Right forelimb (tissue), 1 donor: Measurements from ENCODE around the gene ATOSA.

ENCODE experiments used
- DNase-seq: peaks from one replicate; pipeline ENCODE4 v3.0.0-alpha.2; 2018

The ATOSA gene

GRCh38 chr15:52681441-52681840 is 2.3 kb upstream of the ATOSA start:
- no peak for DNase-seq

GRCh38 chr15:52680761-52681160 is 1.6 kb upstream of the ATOSA start:
- no peak for DNase-seq

GRCh38 chr15:52680041-52680391 is 828 bp upstream of the ATOSA start:
- no peak for DNase-seq

DNA sequence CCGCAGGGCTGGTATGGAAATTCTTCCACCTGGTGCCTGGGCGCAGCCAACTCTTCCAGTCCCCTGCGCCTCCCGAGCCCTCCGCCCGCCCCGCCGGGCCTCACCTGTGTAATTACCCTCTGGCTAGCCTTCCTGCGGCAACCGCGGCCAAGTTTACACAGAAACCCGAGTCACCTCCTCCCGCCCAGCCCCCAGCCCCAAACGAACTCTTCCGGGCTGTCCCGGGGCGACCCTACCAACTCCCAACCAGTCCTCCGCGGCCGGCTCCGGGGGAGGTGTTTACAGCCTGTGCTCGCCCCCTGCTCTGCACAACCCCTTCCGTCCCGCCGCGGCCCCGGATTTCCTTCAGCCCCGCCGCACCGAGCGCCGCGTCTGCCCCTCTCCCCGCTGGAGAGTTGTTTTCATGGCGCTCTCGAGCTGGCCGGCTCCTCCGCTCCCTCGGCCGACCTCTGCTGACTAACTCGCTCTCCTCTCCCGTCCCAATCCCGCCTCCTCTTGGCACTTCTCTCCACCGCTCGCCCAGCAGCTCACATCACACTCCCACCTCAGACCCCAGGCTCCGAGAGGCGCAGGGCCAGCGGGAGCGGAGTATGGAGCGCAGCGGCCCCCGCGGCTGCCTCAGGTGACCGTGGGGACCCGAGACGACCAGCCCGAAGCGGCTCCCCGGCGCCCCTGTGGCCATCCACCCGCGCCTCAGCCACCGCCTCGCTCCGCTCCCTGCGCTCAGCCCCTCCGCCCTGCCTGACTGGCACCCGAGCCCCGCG is 538 bp downstream of the ATOSA start:
- DNase-seq: peak; percentile 82

DNA sequence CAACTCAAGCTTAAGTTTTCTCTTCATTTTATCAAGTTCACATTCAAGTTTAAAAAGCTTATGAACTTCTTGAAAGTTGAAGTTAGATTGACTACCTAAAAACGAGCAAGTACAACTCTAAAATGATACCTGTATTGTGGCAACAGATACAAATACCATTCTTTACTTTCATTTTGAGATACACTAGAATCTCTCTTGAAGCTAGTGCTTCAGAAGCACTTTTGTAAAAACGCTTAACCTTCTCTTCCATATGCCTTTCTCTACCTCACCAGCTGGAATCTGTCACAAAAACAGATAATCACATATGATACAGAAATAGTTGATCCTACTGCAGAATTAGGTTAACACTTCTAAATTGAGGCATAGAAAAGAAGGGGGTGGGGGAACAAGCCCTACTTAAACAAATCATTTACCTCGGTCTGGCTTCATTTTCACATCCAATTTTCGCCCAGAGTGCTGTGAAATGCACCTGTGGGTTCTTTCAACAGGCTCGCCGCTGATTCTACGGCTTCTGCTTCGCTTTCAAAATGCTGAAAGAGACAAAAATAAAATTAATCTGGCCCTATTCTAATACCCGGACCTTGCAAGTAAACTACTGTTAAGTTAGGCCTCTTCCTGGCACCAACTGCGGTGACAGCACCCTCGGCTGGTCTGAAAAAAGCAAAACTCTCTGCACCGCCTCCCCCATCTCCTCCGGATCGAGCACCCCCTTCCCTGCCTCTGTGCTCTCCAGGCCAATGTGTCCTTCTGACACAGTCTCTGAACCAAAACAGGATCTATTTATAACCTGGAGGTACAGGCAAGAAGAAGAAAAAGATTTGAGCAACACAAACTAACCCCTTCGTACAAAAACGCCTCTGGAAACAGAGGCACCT is 1.4 kb downstream of the ATOSA start:
- DNase-seq: peak; percentile 74

DNA sequence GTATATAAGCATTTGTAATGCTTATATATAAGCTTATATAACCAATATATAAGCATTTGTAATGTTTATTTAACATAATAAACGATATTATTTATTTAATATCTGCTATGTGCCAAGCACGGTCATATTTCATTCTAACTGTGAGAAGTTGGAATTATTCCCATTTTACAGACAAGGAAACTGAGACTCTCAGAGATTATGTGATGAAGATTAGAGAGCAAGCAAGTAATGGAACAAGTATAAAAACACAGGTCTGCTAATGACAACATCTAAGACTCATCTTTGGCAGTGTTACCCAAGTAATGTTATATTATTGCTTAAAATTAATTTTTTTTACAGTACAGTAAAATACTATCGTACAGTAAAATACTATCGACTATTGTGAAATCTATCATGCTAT is 4.4 kb downstream of the ATOSA start:
- no peak for DNase-seq

- DNase-seq: no peak
Measured at GRCh38 chr15:52673734-52674133, 5.5 kb downstream of the ATOSA start.

DNA sequence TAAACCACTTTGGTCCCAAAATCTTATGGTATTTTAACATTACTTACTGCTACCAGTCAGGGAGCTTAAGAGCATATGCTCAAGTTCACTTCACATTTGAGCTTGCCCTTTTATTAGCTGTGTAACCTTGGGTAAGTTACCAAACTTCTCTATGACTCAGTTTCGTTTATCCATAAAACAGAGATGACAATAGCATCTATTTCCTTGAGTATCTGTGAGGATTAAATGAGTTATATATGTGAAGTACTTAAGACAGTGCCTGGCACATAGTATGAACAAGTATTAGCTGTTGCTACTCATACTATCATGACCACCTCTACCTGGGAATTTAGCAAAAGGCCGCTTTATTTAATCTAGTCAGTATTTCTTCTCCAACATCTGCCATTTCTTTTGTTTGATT is 5.9 kb downstream of the ATOSA start:
- DNase-seq: no peak

GRCh38 chr15:52672661-52673060 is 6.5 kb downstream of the ATOSA start:
- no peak for DNase-seq

GRCh38 chr15:52670087-52670486 is 9.1 kb downstream of the ATOSA start:
- no peak for DNase-seq

DNA sequence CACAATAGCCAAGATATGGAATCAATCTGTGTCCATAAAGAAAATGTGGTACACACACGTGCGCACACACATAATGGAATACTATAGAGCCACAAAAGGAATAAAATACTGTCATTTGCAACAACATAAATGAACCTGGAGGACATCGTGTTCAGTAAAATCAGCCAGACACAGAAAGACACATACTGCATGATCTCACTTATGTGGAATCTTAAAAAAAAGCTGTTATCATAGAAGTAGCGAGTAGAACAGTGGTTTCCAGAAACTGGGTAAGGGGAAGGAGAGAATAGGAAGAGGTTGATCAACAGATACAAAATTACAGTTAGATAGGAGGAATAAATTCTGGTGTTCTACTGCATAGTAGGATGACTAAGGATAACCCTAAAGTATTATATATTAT is 11.1 kb downstream of the ATOSA start:
- DNase-seq: no peak

DNA sequence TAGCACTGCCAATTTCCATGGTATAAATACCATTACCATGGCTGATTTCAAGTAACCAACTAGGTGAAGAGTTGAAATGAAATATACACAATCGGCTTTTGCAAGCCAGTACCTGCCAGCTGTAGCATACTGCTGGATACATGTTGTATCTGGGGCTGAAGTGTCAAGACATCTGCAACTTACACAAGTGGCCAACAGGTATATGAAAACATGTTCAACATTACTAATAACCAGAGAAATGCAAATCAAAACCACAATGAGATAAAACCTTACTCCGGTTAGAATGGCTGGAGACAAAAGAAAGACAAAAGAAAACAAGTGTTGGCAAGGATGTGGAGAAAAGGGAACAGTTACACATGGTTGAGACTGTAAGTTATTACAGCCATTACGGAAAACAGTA is 11.6 kb downstream of the ATOSA start:
- no peak for DNase-seq

DNA sequence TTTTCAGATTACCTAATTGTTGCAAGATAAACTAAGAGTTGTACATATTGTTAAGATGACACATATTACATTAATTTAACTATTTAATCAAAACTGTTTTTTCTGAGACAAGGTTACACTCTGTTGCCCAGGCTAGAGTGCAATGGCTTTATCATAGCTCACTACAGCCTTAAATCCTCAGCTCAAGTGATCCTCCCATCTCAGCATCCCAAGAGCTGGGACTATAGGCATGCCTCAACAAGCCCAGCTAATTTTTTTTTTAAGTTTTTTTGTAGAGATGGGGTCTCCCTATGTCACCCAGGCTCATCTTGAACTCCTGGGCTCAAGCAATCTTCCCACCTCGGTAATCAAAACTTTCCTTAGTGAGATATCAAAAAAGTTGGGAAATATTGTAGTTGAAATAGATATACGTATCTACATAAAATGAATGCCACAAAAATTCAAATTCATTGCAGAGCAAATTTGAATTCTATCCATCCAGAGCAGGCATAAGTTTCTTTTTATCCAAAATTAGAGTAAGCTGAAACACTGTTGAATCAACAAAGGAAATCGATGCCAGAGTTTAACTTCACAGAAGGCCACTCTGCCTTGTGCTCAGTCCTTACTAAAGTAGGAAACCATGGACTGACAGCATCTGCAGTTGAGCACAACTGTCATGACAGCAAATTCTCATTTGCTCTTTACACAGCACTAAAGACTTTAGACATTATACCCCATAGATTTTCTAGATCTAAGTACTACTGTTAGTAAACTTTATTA is 15.5 kb downstream of the ATOSA start:
- DNase-seq: no peak

DNA sequence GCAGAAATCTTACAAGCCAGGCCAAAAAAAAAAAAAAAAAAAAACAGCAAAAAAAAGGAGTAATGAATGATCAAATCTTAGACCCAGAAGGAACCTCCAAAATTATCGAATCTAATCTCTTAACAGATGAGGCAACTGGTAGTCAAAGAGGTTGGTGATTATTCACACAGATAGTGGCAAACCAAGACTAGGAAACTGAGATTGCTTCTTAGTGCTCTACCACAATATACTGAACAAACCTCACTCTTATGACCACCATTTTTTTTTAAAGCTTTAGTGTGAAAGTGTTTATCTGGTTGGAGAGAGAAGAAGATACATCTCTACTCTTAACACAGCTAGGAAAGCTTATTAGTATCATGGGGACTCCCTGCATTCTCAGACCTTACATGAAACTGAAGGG is 17.3 kb downstream of the ATOSA start:
- no peak for DNase-seq

DNA sequence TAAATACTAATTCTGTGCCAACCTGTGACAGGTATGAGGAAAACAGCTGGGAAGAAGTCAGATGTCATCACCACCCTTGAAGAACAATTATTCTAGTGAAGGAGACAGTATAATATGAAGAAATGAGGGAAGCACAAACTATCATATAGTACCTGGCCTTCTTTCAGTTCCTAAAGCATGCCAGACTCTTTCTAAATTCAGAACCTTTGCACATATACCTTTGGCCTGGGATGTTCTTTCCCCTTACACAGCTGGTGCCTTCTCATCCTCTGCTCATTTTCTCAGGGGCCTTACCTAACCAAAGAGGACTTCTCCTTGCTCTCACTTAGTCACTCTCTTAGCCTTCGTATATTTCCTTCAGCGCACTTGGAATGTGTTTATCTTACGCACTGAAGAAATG is 19.0 kb downstream of the ATOSA start:
- no peak for DNase-seq

- DNase-seq: no peak
Measured at GRCh38 chr15:52658955-52659354, 20.2 kb downstream of the ATOSA start.

DNA sequence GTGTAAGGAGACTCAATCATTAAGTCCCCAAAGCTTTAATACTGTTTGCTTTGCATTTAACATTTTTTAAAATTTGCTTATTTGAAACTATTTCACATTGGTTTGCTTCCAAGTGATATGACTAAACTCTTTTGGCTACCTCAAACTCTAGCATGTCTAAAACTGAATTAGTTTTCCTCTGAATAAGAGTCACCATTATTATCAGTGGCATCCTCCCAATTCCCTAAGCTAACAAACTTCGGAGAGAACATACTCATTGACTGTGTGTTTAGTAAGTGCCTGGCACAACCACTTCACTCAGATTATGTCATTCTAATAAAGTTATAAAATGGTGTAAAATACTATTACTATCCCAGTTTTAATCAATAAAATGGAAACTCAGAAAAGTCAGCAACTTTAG is 21.9 kb downstream of the ATOSA start:
- no peak for DNase-seq

- DNase-seq: no peak
Measured at GRCh38 chr15:52656412-52656811, 22.8 kb downstream of the ATOSA start.

DNA sequence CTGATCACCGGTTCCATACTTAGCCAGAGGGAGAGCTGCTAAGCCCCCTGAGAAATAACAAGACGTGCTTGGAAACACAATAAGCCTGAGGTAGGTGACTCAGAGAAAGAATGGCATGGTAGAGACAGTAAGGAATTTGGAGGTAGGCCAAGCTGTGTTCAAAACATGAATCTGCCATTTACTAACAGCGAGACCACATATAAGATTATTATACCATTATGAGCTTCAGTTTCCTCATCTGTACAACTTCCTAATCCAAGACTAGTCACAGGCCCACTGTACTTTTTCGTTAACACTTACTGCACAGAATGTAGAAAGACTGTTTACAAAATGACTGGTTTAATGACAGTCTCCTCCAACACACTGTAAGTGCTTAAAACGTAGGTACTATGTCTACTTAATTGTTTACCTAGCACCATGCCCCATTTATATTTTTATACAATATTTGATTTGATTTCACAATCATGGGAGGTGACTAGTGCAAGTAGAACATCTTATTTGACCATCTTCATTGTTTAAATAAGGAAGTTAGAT is 25.7 kb downstream of the ATOSA start:
- no peak for DNase-seq

GRCh38 chr15:52652984-52653383 is 26.2 kb downstream of the ATOSA start:
- DNase-seq: no peak

- no peak for DNase-seq
Measured at GRCh38 chr15:52652286-52652685, 26.9 kb downstream of the ATOSA start.

DNA sequence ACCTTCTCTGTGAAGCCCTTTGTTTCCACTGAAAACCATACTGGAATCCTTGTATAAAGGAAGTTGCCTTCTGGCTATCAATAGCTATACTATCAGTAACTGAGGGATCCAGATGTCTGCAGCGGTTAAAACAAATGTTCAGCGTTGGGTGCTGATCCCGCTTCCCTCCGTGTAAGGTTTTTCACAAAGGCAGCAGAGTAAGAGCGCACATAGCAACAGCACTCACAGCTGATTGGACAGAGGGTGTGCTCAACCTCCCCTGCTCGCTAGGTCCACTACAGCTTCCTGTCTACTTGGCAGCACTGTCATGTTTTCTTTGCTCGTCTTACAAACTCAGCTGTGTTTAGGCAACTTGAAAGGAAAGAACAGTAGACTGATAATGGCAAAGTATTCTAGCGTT is 27.3 kb downstream of the ATOSA start:
- peak; percentile 65 for DNase-seq

DNA sequence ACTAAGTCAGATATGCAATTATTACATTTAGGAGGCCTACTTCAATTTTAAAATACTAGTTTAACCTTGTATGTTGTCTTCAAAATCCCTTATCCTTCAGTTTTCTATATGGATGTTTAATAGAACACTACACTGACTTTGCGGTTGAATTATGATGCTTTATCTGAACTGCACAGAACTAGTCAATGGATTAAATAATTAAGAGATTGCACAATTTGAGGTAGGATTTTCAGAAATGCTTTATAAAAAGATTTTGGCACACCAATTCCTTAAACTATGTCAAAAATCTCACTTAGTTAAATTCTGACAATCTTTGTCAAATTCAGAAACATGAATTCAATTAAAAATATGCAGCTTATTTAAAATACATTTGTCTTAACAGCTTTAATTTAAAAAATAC is 28.1 kb downstream of the ATOSA start:
- DNase-seq: no peak
